ENCODE results near the gene MSMP. TPM values are rescaled to one million over a fixed set of nuclear protein-coding genes. Genes with fewer than 3 reads are reported as not detected.

MSMP gene
- total RNA-seq, 1 experiment from 2014 or later: 4.2 TPM

DNA sequence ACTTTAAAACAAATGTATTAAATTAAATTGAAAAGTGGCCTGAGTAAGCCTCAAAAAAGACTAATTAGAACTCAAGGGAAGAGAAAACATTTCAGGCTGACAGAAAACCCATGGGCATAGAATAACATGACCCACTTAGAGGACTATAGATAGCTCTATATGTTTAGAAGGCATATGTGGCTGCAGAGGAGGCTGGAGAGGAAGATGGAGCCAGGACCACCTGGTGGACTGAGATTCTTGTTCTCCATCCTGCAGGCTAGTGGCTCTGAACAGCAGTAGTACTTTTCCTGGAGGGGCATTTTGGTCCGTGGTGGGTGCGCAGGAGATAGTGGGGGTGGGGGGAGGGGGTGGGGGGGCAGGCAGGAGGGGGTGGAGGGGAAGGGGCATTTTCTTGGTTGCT lies 27.0 kb upstream of the MSMP start:
- Histone ChIP-seq H3K79me2 (ENCODE audit: low read length) (peaks cover 57% of the 10 kb centered on the region), H3K9me2 (replicated peaks; ENCODE audit: insufficient read depth, low read length) (no peaks in the 10 kb centered on the region), H3K27ac (ENCODE audit: low read length) (no peak overlapping the region), H3K4me2 (ENCODE audit: low read depth, low read length, poor library complexity, severe bottlenecking) (no peak overlapping the region), H3K4me3 (ENCODE audit: low read length) (no peak overlapping the region), H3K9ac (ENCODE audit: low read length) (no peak overlapping the region), H3K27me3 (ENCODE audit: low read length) (no peaks in the 10 kb centered on the region), H4K20me1 (ENCODE audit: insufficient read depth, low read depth, low read length) (no peaks in the 10 kb centered on the region), H2AFZ (ENCODE audit: low read length) (no peak overlapping the region), H3K4me1 (ENCODE audit: low read length) (peaks cover 11% of the 10 kb centered on the region), H3K36me3 (ENCODE audit: insufficient read depth, low read length) (peaks cover 26% of the 10 kb centered on the region), H3K9me3 (ENCODE audit: low read length) (no peaks in the 10 kb centered on the region)
- DNase-seq: no peak

DNA sequence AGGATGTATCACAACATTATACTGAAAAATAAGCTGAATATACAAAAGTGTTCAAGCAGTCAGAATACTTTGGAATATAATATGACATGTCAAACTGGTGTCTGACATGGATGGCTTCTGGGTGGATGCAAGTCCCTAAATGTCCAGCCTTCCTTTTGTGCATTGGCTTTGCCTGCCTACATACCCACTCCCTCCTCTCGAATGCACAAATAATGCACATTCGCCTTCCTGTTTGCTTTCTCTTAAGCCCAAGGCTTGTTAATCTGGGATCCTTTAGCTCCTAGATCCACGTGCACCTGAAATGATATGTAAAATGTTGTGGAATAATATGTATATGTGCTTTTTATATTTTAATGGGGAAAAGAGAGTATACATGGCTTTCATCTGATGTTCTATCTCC lies 24.4 kb upstream of the MSMP start:
- DNase-seq: no peak
- peaks cover 62% of the 10 kb centered on the region for H3K79me2 ChIP-seq (ENCODE audit: low read length)
- peaks cover 16% of the 10 kb centered on the region for H3K36me3 ChIP-seq (ENCODE audit: insufficient read depth, low read length)
- no peaks in the 10 kb centered on the region for H3K9me2 ChIP-seq (replicated peaks; ENCODE audit: insufficient read depth, low read length)
- H4K20me1 ChIP-seq (ENCODE audit: insufficient read depth, low read depth, low read length): no peaks in the 10 kb centered on the region
- H3K4me1 ChIP-seq (ENCODE audit: low read length): peaks cover 22% of the 10 kb centered on the region
- no peak overlapping the region for H3K4me2 ChIP-seq (ENCODE audit: low read depth, low read length, poor library complexity, severe bottlenecking)
- no peaks in the 10 kb centered on the region for H3K27me3 ChIP-seq (ENCODE audit: low read length)
- H3K9me3 ChIP-seq (ENCODE audit: low read length): no peaks in the 10 kb centered on the region
- H3K4me3 ChIP-seq (ENCODE audit: low read length): no peak overlapping the region
- H3K9ac ChIP-seq (ENCODE audit: low read length): no peak overlapping the region
- H3K27ac ChIP-seq (ENCODE audit: low read length): no peak overlapping the region
- H2AFZ ChIP-seq (ENCODE audit: low read length): no peak overlapping the region

DNA sequence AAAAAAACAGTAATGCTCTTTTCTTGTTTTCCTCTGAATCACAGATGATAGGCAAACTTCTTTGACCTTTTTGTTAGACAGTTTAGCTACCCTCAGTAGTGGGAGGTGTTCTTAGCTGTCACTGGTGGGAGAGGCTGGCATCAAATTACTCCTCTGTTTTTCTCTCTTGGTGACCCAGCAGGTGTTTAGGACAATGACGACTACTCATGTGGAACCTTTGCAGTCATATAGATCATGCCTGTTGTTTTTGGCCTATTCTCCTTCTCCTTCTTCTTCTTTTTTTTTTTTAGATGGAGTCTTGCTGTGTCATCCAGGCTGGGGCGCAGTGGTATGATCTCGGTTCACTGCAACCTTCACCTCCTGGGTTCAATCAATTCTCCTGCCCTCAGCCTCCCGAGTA lies 21.9 kb upstream of the MSMP start:
- peaks cover 34% of the 10 kb centered on the region for H3K4me1 ChIP-seq (ENCODE audit: low read length)
- no peak overlapping the region for H3K9ac ChIP-seq (ENCODE audit: low read length)
- no peak overlapping the region for H3K4me3 ChIP-seq (ENCODE audit: low read length)
- no peaks in the 10 kb centered on the region for H3K9me2 ChIP-seq (replicated peaks; ENCODE audit: insufficient read depth, low read length)
- no peaks in the 10 kb centered on the region for H3K9me3 ChIP-seq (ENCODE audit: low read length)
- DNase-seq: peak; percentile 66
- no peaks in the 10 kb centered on the region for H3K27me3 ChIP-seq (ENCODE audit: low read length)
- H3K36me3 ChIP-seq (ENCODE audit: insufficient read depth, low read length): peaks cover 12% of the 10 kb centered on the region; the same call in 1 of the 2 replicates
- H2AFZ ChIP-seq (ENCODE audit: low read length): no peak overlapping the region
- no peaks in the 10 kb centered on the region for H4K20me1 ChIP-seq (ENCODE audit: insufficient read depth, low read depth, low read length)
- H3K27ac ChIP-seq (ENCODE audit: low read length): peak overlapping the region; percentile 48
- peak overlapping the region; percentile 32 for H3K4me2 ChIP-seq (ENCODE audit: low read depth, low read length, poor library complexity, severe bottlenecking)
- peaks cover 74% of the 10 kb centered on the region for H3K79me2 ChIP-seq (ENCODE audit: low read length)

DNA sequence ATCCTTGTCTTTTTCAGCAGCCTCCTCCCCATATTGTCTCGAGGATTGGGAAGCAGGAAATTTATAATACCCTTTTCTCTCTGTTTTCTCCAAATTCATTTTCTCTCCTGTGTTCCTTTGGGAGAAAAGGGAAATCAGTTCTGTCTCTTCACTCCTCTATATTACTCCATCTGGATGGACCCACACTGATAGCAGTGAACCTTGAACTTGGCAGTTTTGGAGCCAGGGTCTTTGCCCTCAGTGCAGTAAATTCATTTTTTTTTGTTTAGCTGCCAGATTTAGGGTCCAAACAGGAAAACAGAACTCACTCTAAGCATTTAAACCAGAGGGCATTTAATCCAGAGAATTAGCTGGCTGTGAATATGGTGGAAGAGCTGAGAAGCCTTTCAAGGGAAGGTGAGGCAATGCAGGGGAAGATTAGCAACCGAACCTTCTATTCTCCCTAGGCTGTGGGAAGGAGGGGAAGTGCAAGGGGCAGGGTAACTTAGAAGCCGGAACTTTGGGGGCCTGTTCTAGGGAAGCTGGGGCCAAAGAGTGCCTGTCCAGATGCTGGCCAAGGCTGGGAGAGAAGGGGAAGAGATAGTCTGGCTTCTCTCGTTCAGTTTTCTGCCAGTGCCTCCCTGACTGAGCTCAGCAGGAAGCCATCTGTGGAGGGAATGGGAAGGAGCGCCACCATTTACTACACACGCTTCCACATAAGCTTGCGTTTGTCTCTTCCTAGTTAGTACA lies 21.0 kb upstream of the MSMP start:
- Histone ChIP-seq H3K27me3 (ENCODE audit: low read length) (no peaks in the 10 kb centered on the region), H3K9ac (ENCODE audit: low read length) (peak overlapping the region; percentile 18; the same call in 1 of the 2 replicates), H3K79me2 (ENCODE audit: low read length) (peaks cover 77% of the 10 kb centered on the region), H3K27ac (ENCODE audit: low read length) (peak overlapping the region; percentile 48), H3K36me3 (ENCODE audit: insufficient read depth, low read length) (peaks cover 5% of the 10 kb centered on the region; the same call in 1 of the 2 replicates), H3K9me2 (replicated peaks; ENCODE audit: insufficient read depth, low read length) (no peaks in the 10 kb centered on the region), H2AFZ (ENCODE audit: low read length) (no peak overlapping the region), H4K20me1 (ENCODE audit: insufficient read depth, low read depth, low read length) (no peaks in the 10 kb centered on the region), H3K9me3 (ENCODE audit: low read length) (no peaks in the 10 kb centered on the region), H3K4me2 (ENCODE audit: low read depth, low read length, poor library complexity, severe bottlenecking) (peak overlapping the region; percentile 32), H3K4me3 (ENCODE audit: low read length) (no peak overlapping the region), H3K4me1 (ENCODE audit: low read length) (peaks cover 44% of the 10 kb centered on the region)
- no peak for DNase-seq

DNA sequence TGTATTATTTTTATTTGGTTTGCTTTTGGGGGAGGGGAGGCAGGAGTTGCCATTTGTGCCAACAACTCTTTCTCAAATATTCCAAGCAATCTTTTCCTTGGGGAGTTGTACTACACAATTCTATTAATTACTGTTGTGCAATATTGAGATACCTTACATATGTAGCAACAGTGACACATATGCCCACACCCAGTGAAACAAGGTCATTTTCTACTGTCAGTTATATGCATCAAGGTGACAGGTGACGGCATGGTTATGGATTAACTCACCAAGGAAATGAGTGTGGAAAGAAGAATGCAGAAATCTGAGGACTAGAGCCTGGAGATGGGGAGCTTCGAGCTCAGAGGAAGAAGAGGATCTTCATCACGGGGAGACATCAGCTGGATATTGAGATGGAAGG lies 17.9 kb upstream of the MSMP start:
- peaks cover 3% of the 10 kb centered on the region; the same call in 1 of the 2 replicates for H3K36me3 ChIP-seq (ENCODE audit: insufficient read depth, low read length)
- H3K4me1 ChIP-seq (ENCODE audit: low read length): peaks cover 55% of the 10 kb centered on the region
- H2AFZ ChIP-seq (ENCODE audit: low read length): no peak overlapping the region
- no peak overlapping the region for H3K4me3 ChIP-seq (ENCODE audit: low read length)
- 0 out of 2 replicates have a peak overlapping the region, but pooled peaks have one; percentile 9 for H3K27ac ChIP-seq (ENCODE audit: low read length)
- H3K4me2 ChIP-seq (ENCODE audit: low read depth, low read length, poor library complexity, severe bottlenecking): no peak overlapping the region
- H3K27me3 ChIP-seq (ENCODE audit: low read length): no peaks in the 10 kb centered on the region
- no peaks in the 10 kb centered on the region for H3K9me2 ChIP-seq (replicated peaks; ENCODE audit: insufficient read depth, low read length)
- DNase-seq: no peak
- peaks cover 84% of the 10 kb centered on the region for H3K79me2 ChIP-seq (ENCODE audit: low read length)
- H3K9me3 ChIP-seq (ENCODE audit: low read length): no peaks in the 10 kb centered on the region
- no peaks in the 10 kb centered on the region for H4K20me1 ChIP-seq (ENCODE audit: insufficient read depth, low read depth, low read length)
- no peak overlapping the region for H3K9ac ChIP-seq (ENCODE audit: low read length)

DNA sequence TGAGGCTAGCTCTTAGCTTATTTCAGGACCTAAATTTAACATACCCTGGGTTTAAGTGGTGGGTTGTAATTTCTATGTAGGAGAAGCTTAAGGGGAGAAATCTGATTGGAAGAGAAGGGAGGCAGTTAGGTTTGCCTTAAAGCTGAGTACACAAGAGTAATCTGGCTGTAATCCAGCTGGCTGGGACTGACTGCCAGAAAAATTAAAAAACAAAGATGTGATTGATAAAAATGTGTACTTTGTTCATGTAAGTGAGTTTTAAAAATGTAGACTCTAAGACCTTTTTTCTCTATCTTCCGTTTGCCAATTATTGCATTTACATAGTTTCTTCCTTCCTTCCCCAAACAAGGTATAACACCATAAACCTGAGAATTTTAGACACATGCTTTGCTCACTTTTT lies 17.5 kb upstream of the MSMP start:
- Histone ChIP-seq H3K4me2 (ENCODE audit: low read depth, low read length, poor library complexity, severe bottlenecking) (no peak overlapping the region), H3K27ac (ENCODE audit: low read length) (0 out of 2 replicates have a peak overlapping the region, but pooled peaks have one; percentile 9), H3K79me2 (ENCODE audit: low read length) (peaks cover 87% of the 10 kb centered on the region), H3K9me2 (replicated peaks; ENCODE audit: insufficient read depth, low read length) (no peaks in the 10 kb centered on the region), H3K4me3 (ENCODE audit: low read length) (no peak overlapping the region), H3K27me3 (ENCODE audit: low read length) (no peaks in the 10 kb centered on the region), H3K4me1 (ENCODE audit: low read length) (peaks cover 59% of the 10 kb centered on the region), H3K9ac (ENCODE audit: low read length) (no peak overlapping the region), H3K36me3 (ENCODE audit: insufficient read depth, low read length) (peaks cover 3% of the 10 kb centered on the region; the same call in 1 of the 2 replicates), H2AFZ (ENCODE audit: low read length) (no peak overlapping the region), H4K20me1 (ENCODE audit: insufficient read depth, low read depth, low read length) (no peaks in the 10 kb centered on the region), H3K9me3 (ENCODE audit: low read length) (no peaks in the 10 kb centered on the region)
- no peak for DNase-seq

DNA sequence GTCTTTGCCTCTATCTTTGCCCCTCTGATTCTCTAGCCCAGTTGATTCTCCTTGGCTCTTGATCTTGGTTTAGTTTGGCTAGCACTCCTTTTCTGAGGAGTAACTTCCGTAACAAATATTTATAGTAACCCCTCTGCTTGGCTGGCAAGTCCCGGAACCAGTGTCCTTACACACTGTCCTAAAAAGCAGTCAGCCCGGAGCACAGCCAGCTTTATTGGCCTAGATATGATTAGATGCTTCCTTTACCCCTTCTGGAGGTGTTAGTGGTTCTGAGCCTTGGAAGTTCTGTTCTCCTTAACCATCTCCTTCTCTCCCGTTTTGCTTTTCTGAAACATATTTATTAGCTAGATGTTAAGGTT lies 17.0 kb upstream of the MSMP start:
- H4K20me1 ChIP-seq (ENCODE audit: insufficient read depth, low read depth, low read length): no peaks in the 10 kb centered on the region
- H3K27ac ChIP-seq (ENCODE audit: low read length): 0 out of 2 replicates have a peak overlapping the region, but pooled peaks have one; percentile 9
- H3K4me1 ChIP-seq (ENCODE audit: low read length): peaks cover 60% of the 10 kb centered on the region
- H3K27me3 ChIP-seq (ENCODE audit: low read length): no peaks in the 10 kb centered on the region
- peaks cover 3% of the 10 kb centered on the region; the same call in 1 of the 2 replicates for H3K36me3 ChIP-seq (ENCODE audit: insufficient read depth, low read length)
- no peak overlapping the region for H2AFZ ChIP-seq (ENCODE audit: low read length)
- no peaks in the 10 kb centered on the region for H3K9me3 ChIP-seq (ENCODE audit: low read length)
- no peak for DNase-seq
- H3K79me2 ChIP-seq (ENCODE audit: low read length): peaks cover 87% of the 10 kb centered on the region
- no peaks in the 10 kb centered on the region for H3K9me2 ChIP-seq (replicated peaks; ENCODE audit: insufficient read depth, low read length)
- H3K9ac ChIP-seq (ENCODE audit: low read length): no peak overlapping the region
- no peak overlapping the region for H3K4me3 ChIP-seq (ENCODE audit: low read length)
- H3K4me2 ChIP-seq (ENCODE audit: low read depth, low read length, poor library complexity, severe bottlenecking): no peak overlapping the region

DNA sequence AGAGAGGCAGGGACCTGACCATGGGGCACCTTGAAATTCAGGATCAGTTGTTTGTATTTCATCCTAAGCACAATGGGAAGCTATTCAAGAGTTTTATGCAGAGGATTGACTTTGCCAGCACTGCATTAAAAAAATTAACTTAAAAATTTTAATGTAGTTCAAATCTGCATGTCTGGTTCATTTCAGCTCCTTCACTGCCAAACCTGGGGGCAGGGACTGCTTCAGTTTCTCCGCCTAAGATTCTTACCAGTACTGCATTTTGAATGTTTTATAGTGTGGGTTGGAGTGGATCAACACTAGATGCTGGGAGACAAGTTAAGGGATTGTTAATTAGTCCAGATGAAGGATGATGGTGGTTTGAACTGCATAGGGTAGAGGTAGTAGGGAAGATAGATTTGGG lies 15.7 kb upstream of the MSMP start:
- peaks cover 82% of the 10 kb centered on the region for H3K79me2 ChIP-seq (ENCODE audit: low read length)
- no peaks in the 10 kb centered on the region for H3K9me2 ChIP-seq (replicated peaks; ENCODE audit: insufficient read depth, low read length)
- H3K4me3 ChIP-seq (ENCODE audit: low read length): no peak overlapping the region
- H3K27ac ChIP-seq (ENCODE audit: low read length): peak overlapping the region; percentile 13; the same call in 1 of the 2 replicates
- H2AFZ ChIP-seq (ENCODE audit: low read length): no peak overlapping the region
- no peak overlapping the region for H3K9ac ChIP-seq (ENCODE audit: low read length)
- no peak for DNase-seq
- H3K27me3 ChIP-seq (ENCODE audit: low read length): no peaks in the 10 kb centered on the region
- peaks cover 58% of the 10 kb centered on the region for H3K4me1 ChIP-seq (ENCODE audit: low read length)
- H4K20me1 ChIP-seq (ENCODE audit: insufficient read depth, low read depth, low read length): no peaks in the 10 kb centered on the region
- H3K36me3 ChIP-seq (ENCODE audit: insufficient read depth, low read length): peaks cover 3% of the 10 kb centered on the region; the same call in 1 of the 2 replicates
- H3K4me2 ChIP-seq (ENCODE audit: low read depth, low read length, poor library complexity, severe bottlenecking): no peak overlapping the region
- no peaks in the 10 kb centered on the region for H3K9me3 ChIP-seq (ENCODE audit: low read length)
